MV-4-11 (cell line): ENCODE measurements around the gene PPARGC1A.

Source experiments
- DNase-seq: peaks from one replicate; lab custom pipeline; 2025; lab: John Stamatoyannopoulos, UW

Gene PPARGC1A

GRCh38 chr4:23838131-23838530 is 51.7 kb downstream of the PPARGC1A start:
- no peak for DNase-seq

- DNase-seq, result no peak
Measured at GRCh38 chr4:23837371-23837770, 52.5 kb downstream of the PPARGC1A start.

- no peak for DNase-seq
Measured at GRCh38 chr4:23835774-23836478, 53.9 kb downstream of the PPARGC1A start.

- DNase-seq, result no peak
Measured at GRCh38 chr4:23828779-23829178, 61.1 kb downstream of the PPARGC1A start.

- no peak for DNase-seq
Measured at GRCh38 chr4:23828020-23828715, 61.7 kb downstream of the PPARGC1A start.

GRCh38 chr4:23822181-23822580 is 67.7 kb downstream of the PPARGC1A start:
- no peak for DNase-seq

- DNase-seq, result no peak
Measured at GRCh38 chr4:23819041-23819511, 70.8 kb downstream of the PPARGC1A start.

DNA sequence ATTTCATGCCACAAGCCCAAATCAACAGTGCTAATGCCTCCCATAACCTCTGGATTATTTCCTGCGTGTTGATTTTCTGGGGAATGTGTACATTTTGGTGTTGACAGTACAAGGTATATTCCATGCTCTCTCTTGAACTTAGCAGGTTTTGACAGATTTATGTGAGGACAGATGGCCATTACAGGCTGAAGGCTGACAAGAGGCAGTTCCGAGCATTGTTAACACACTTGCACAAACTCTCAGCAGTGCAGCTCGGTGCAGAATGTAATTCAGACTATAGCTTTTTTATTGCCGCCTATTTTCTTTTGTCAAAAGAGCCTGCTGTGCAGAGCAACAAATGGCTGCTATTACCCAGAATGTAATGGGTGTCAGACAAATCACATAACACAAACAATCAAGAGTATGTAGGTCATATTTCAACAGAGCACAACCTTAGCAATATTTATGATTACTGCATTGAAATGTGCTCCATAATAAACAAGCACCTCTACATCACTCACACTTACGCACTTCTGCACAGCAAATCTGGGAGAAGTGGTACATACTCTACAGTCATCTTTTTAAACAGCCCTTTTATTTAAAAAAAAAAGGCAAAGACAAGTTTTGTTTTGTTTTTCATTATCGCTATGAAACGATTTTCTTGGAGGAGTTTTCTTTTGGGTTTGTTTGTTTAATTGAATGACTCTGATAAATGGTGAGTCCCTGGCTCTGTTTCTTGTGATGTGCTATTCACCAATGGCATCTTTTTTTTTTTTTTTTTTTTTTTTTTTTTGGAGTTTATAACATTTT is 71.6 kb downstream of the PPARGC1A start:
- no peak for DNase-seq

DNA sequence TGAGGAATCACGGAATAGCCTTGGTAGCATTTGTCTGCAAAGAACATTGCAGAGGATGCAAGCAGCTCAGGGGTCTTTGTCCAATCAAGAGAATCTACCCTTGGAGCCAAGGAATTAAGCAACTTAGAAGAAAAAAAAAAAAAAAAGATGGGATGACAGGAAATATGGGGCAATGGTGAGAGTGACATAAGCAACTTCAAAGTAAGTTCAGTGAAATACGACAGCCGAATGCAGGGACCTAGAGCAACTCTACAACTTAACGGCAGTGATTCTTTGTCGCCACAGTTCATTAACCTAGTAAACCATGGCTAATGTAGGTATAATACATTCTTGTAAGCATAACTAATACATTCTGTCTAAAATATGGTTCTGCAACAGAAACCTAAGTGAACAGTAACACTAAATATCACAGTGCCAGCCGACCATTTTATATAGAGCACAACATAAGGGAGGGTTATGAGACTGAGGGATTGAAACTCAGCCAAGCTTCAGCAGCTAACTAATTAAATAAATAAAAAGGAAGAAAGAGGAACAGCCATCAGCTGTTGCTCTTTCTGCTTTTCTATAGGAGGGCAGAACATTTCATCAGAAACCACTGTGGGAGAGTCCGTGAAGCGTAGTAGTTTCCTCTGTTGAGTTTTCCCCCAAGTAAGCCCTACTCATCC is 74.7 kb downstream of the PPARGC1A start:
- peak; percentile 47 for DNase-seq

GRCh38 chr4:23814587-23814986 is 75.3 kb downstream of the PPARGC1A start:
- DNase-seq, result no peak

DNA sequence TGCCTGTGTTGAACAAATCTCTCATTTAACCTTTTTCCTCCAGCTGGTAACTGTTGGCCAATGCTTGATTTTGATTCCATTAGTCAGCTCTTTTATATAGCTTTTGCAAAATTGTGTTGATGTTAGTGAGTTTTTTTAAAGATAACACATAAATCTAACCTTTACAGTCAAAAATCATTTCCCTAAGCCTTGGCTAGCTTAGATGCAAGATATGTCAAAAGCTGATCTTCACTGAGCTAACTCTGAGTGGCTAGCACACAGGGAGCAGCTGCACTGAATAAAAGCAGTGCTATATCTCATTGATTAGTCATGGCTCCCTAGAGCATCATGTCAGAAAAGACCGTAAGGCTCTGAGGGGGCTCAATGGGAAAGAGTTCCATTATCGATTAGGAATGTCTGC is 78.7 kb downstream of the PPARGC1A start:
- no peak for DNase-seq

GRCh38 chr4:23805450-23805851 is 84.4 kb downstream of the PPARGC1A start:
- no peak for DNase-seq

DNA sequence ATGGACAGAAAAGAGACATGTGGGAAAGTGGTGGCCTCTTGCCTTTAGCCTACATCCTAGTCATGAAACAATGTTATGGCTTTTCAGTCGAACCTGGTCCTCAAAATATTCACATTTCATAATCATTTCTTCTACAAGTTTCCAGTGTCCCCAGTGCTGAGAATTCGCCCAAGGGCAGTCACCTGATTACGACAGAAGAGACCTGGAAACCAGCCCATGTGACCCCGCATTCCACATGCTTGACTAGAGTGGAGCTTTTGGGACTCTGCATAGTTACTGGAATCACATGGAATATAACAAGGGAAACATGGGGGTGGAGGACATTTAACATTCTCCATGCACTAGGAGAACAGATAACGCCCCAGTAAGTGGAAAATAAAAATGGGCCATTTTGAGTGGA is 100.1 kb downstream of the PPARGC1A start:
- DNase-seq, result no peak

- peak; percentile 45 for DNase-seq
Measured at GRCh38 chr4:23788460-23788859, 101.4 kb downstream of the PPARGC1A start.

GRCh38 chr4:23788027-23788426 is 101.8 kb downstream of the PPARGC1A start:
- DNase-seq, result no peak

DNA sequence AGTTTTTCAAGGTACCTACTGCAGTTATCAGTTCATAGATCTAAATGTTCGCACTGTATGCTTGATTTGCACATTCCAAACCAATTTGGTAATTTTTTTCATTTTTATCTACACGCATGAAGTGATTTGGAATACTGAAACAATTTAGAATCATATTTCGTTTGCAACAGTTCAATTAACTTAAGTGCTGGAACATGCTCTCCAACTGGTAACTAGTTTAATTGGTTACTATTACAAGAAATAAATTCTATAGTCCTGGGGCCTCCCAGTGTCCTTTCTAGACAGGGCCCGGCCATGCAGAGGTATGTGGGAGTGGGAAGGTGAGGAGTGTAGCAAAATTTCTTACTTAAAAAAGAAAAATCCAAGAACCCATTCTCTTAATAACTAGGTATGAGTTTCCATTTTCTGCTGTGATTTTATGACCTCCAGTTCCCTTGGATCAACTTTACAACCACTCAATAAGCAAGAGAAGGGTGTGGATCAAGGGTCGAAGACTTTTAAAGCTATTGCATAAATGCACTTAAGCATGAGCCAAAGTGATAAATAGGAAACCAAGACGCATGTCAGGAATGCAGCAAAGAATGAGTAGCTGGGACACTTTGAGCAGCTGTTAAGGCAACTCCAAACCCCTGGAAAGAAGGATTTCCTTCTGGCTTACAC is 106.9 kb downstream of the PPARGC1A start:
- no peak for DNase-seq

DNA sequence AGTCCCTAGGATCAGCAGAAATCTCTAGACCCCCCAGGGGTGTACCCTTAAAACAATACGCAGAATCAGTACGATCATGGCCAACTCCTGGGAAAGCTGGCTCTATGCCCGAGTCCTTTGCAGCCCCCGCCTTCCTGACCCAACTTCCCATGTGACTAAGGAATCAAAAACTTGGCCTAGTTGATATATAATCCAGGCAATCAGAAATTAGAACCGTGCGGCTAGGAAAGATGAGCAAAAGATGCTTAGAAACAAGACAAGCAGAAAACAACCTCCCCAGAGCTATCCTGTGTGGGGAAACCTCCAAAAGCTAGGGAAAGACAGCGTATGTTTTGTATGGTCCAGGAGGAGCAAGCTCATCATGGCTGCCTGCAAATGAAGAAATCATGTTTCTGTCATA is 110.0 kb downstream of the PPARGC1A start:
- DNase-seq, result no peak

DNA sequence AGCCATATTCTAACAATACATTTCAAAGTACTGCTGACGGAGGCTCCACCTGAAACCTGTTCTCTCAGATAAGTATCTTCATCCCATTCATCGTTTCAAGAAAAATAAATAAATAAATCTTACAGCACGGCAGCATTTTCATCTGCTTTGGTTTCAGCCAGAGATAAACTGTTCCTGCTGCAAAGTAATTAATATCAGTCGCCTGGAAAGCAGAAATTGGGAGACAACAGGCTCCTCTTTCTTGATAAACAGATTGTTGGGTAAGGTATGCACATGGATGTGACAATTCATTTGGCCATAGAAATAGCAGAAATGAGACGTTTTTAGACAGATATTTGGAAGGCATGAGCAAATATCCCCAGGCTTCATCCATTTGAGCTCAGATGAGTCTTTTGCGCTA is 110.4 kb downstream of the PPARGC1A start:
- DNase-seq, result no peak

DNA sequence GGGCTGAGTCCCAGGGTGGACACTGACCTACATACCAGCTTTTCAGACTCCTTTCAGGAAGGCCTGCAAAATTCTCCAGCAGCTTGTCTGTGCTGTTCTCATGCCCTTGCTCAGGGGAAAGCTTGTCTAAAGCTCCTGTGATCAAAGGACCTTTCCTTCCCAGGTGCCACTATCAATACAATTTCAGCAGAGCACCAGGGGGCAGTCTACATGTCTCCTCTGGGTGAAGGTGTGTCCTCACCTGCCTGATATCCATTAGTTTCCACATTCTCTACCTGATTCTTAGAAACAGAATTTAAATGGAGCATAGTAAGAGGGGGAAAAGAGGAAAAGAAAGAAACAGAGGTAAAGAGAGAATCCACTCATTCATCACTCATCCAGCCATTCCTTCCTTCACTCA is 114.2 kb downstream of the PPARGC1A start:
- no peak for DNase-seq

- no peak for DNase-seq
Measured at GRCh38 chr4:23774909-23775308, 114.9 kb downstream of the PPARGC1A start.

DNA sequence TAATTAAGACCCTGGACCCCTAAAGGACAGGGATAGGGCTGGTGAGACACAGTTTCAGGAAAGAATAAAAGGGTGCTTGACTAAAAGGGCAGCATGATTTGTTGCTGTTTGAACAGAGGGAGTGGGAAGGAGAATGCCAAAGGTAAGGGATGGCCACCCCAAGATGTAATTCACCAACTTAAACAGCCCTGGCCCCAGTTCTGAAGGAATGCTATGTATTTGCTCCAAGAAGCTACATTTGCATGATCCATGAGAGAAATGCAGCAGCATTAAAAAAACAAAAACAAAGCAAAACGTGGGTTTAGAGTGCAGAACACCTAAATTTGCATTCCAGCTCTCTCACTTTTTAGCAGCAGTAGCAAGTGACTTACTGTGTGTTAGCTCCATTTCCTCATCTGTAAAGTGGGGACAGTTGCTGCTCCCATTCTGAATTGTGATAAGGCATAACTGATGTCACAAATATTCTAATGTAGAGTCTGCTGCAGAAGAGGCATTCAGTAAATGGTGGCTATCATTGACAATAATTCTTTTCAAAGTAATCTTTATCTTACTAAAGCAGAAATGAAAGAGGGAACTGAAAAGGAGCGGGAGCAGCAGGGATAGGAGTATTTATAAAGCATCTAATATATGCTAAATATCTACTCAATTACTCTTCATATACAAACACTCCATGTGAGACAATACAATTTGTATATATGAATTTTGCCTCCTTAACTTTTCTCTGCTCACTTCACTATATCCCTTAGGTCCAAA is 115.8 kb downstream of the PPARGC1A start:
- peak; percentile 48 for DNase-seq
